HG03442 (cell line): Measurements from ENCODE around the gene PATZ1.

ENCODE experiments used
- ATAC-seq: cut with Tn5 transposase; IDR thresholded peaks from one replicate; pipeline ENCODE4 v1.9.1; 2021; ENCODE audit warnings: mild to moderate bottlenecking, moderate library complexity; ENCODE audit not compliant: unreplicated experiment

Gene PATZ1

GRCh38 chr22:31284281-31285155, 61.6 kb downstream of the PATZ1 start:
- ATAC-seq: no peak

- ATAC-seq: no peak
Observed at GRCh38 chr22:31282748-31283468, 63.2 kb downstream of the PATZ1 start.

GRCh38 chr22:31281733-31282132, 64.4 kb downstream of the PATZ1 start:
- no peak for ATAC-seq

- no peak for ATAC-seq
Observed at GRCh38 chr22:31279821-31280505, 66.2 kb downstream of the PATZ1 start.

GRCh38 chr22:31279327-31279669, 66.8 kb downstream of the PATZ1 start:
- no peak for ATAC-seq

GRCh38 chr22:31278626-31279326, 67.4 kb downstream of the PATZ1 start:
- ATAC-seq: no peak

- ATAC-seq: no peak
Observed at GRCh38 chr22:31278151-31278621, 68.0 kb downstream of the PATZ1 start.

GRCh38 chr22:31277741-31278140, 68.4 kb downstream of the PATZ1 start:
- ATAC-seq: no peak

GRCh38 chr22:31276426-31277167, 69.5 kb downstream of the PATZ1 start:
- no peak for ATAC-seq
